ENCODE results near the gene GNAI3.

GRCh38 chr1:109595531-109595930 is 47.1 kb downstream of the GNAI3 start:
- TF ChIP-seq EP300 (IDR thresholded peaks at IDR 0.05) (no peak), CTCF (IDR thresholded peaks at IDR 0.05) (no peak), POLR2AphosphoS5 (IDR thresholded peaks at IDR 0.05) (no peak), POLR2A (IDR thresholded peaks at IDR 0.05; ENCODE audit: low read depth) (no peak)

All from esophagus muscularis mucosa (tissue), 4 donors.